H1 (cell line): ENCODE results near the gene IL1A. TPM values are rescaled to one million over a fixed set of nuclear protein-coding genes. Genes with fewer than 3 reads are reported as not detected.

Experiments
- E2F6 ChIP-seq: IDR thresholded peaks from 2 replicates; pipeline ENCODE4 v1.6.1; 2012; ENCODE audit warnings: inconsistent platforms
- MAFK ChIP-seq: IDR thresholded peaks from 2 replicates; pipeline ENCODE4 v1.6.1; 2012; ENCODE audit warnings: low read depth, mild to moderate bottlenecking, improper control_type of control experiment, low read length
- MAX ChIP-seq: IDR thresholded peaks from 2 replicates; pipeline ENCODE4 v1.6.1; 2012; ENCODE audit warnings: inconsistent platforms
- PHF8 ChIP-seq: fragments of 200-600 bp; sonication (generic); conservative IDR thresholded peaks from 2 replicates; pipeline ENCODE4 v1.7.1; 2012; ENCODE audit warnings: low read depth, mild to moderate bottlenecking, inconsistent platforms, low read length, moderate library complexity
- TEAD4 ChIP-seq: IDR thresholded peaks from 2 replicates; pipeline ENCODE4 v1.6.1; 2012; ENCODE audit warnings: low read depth, low read length, inconsistent platforms, mixed read lengths
- polyA plus RNA-seq, 7 experiments: library from polyadenylated mRNA; depleted of rRNA in 3 of 7; stranded (reverse) in 5 of 7; unstranded in 2 of 7; fragments of >200 nt in 5 of 7; fragments of 200-250 nt in 2 of 7; gene quantifications; 1 replicate in 5 of 7; 2 replicates in 1 of 7; 4 replicates in 1 of 7; pipeline versions ENCODE4 v1.2.1 to v1.2.3, GENCODE V29; 2011 to 2013; ENCODE audit warnings: missing spikeins in 2 of 7, mixed read lengths in 2 of 7
- total RNA-seq: library from RNA; stranded (reverse); fragmentation: NEBNext Ultra II Directional; extraction: Animal tissue kit (Norgen Biotek cat#: 25700); gene quantifications from 2 replicates; pipeline ENCODE4 v1.2.1, GENCODE V29; 2021

Gene IL1A
- total and polyA plus RNA-seq, 2 of the 8 experiments (the other 6 are each of a cell fraction or from before 2014, with no cell fraction given): 0.32 to 0.74 TPM

GRCh38 chr2:112776113-112776512 lies 8.2 kb downstream of the IL1A start (continued):
- TF ChIP-seq MAX (no peak), PHF8 (no peak), MAFK (no peak), TEAD4 (no peak), E2F6 (no peak)
